Keratinocyte (primary cell): ENCODE data around the gene OCIAD1.

ENCODE experiments used
- CTCF ChIP-seq, 3 experiments: IDR thresholded peaks in 1 of 3; conservative IDR thresholded peaks in 1 of 3; optimal IDR thresholded peaks in 1 of 3; 2 replicates in 2 of 3; 3 replicates in 1 of 3; pipeline versions ENCODE3 to v1.5.1; 2011; ENCODE audit warnings: low read length in 3 of 3, mild to moderate bottlenecking in 3 of 3, moderate library complexity in 2 of 3, control low read depth in 1 of 3, inconsistent platforms in 1 of 3; ENCODE audit not compliant: insufficient read depth in 2 of 3; ENCODE audit errors: extremely low read depth in 1 of 3
- EZH2 ChIP-seq: IDR thresholded peaks from one replicate; pipeline ENCODE4 v1.6.1; 2012; ENCODE audit warnings: inconsistent platforms, mild to moderate bottlenecking, low read length, moderate library complexity

- TF ChIP-seq CTCF (optimal IDR thresholded peaks at IDR 0.05 in 1 of 3, IDR thresholded peaks at IDR 0.05 in 1 of 3, conservative IDR thresholded peaks at IDR 0.05 in 1 of 3; ENCODE audit: extremely low read depth in 1 of 3, insufficient read depth in 2 of 3, low read length in 3 of 3) (no peak), EZH2 (no peak)
These were observed 27.2 kb downstream of the OCIAD1 start for GRCh38 chr4:48858130-48858529.
